ENCODE data around the gene TAB2.
"Not testable (repeated sequence)": the region's sequence is repeated elsewhere in the genome, so short reads cannot be mapped to it uniquely, and the experiment has no call there.

DNA sequence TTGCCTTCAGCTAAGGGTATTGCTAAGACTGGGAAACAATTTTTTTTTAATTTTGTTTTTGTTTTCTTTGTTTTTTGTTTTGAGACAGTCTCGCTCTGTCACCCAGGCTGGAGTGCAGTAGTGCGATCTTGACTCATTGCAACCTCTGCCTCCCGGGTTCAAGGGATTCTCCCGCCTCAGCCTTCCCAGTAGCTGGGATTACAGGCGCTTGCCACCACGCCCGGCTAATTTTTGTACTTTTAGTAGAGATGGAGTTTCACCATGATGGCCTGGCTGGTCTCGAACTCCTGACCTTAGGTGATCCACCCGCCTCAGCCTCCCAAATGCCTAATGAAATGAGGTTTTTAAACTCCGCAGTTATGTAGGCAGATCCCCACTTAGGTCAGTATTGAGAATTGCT is 2.5 kb downstream of the TAB2 start:
- TF ChIP-seq, protein P1, sequence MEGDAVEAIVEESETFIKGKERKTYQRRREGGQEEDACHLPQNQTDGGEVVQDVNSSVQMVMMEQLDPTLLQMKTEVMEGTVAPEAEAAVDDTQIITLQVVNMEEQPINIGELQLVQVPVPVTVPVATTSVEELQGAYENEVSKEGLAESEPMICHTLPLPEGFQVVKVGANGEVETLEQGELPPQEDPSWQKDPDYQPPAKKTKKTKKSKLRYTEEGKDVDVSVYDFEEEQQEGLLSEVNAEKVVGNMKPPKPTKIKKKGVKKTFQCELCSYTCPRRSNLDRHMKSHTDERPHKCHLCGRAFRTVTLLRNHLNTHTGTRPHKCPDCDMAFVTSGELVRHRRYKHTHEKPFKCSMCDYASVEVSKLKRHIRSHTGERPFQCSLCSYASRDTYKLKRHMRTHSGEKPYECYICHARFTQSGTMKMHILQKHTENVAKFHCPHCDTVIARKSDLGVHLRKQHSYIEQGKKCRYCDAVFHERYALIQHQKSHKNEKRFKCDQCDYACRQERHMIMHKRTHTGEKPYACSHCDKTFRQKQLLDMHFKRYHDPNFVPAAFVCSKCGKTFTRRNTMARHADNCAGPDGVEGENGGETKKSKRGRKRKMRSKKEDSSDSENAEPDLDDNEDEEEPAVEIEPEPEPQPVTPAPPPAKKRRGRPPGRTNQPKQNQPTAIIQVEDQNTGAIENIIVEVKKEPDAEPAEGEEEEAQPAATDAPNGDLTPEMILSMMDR (conservative IDR thresholded peaks at IDR 0.05): not testable (repeated sequence)
- not testable (repeated sequence) for TF ChIP-seq EZH2 (IDR thresholded peaks at IDR 0.05; ENCODE audit: low read depth)

Measured in PC-9 (cell line).